Measurements from ENCODE around the gene GH1. TPM values are rescaled to one million over a fixed set of nuclear protein-coding genes. Genes with fewer than 3 reads are reported as not detected.

Gene GH1
- total RNA-seq, 3 donors from 2014 or later, result not detected

DNA sequence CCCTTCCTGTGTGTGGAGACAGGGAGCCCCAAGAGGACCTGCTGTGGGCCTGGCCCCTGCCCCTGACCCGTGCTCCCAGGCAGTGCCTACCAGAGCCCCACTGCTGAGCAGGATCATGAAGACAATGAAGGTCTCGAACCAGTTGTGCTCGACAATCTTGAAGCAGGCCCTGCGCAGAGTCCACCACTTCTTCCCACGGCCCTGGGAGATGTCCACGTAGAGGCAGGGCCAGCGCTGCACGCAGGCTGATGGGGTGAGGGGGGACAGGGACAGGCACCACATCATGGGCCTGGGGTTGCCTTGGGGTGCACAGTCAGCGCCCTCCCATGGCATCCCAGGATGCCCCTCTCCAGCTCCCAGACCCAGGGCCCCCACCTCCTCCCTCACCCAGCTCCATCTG lies 29.9 kb upstream of the GH1 start:
- Histone ChIP-seq H3K27me3 (no peaks in the 10 kb centered on the region), H3K27ac (no peak overlapping the region), H3K9me3 (no peaks in the 10 kb centered on the region), H3K36me3 (no peaks in the 10 kb centered on the region), H3K4me3 (no peak overlapping the region), H3K4me1 (no peaks in the 10 kb centered on the region)
- no peak for DNase-seq (ENCODE audit: low spot score in 2 of 2)
- intact Hi-C loops (cut with DNase I; ENCODE audit: low total_unique reads), result no loop called here
- TF ChIP-seq POLR2AphosphoS5 (IDR thresholded peaks at IDR 0.05) (no peak), POLR2A (IDR thresholded peaks at IDR 0.05) (no peak), CTCF (IDR thresholded peaks at IDR 0.05) (no peak)

GRCh38 chr17:63947711-63948330 lies 29.2 kb upstream of the GH1 start:
- Histone ChIP-seq H3K4me3 (no peak overlapping the region), H3K4me1 (no peaks in the 10 kb centered on the region), H3K27ac (no peak overlapping the region), H3K27me3 (no peaks in the 10 kb centered on the region), H3K36me3 (no peaks in the 10 kb centered on the region), H3K9me3 (no peaks in the 10 kb centered on the region)
- intact Hi-C loops (cut with DNase I; ENCODE audit: low total_unique reads), result no loop called here
- DNase-seq (ENCODE audit: low spot score in 2 of 2), result no peak
- TF ChIP-seq POLR2AphosphoS5 (IDR thresholded peaks at IDR 0.05) (no peak), CTCF (IDR thresholded peaks at IDR 0.05) (no peak), POLR2A (IDR thresholded peaks at IDR 0.05) (no peak)

DNA sequence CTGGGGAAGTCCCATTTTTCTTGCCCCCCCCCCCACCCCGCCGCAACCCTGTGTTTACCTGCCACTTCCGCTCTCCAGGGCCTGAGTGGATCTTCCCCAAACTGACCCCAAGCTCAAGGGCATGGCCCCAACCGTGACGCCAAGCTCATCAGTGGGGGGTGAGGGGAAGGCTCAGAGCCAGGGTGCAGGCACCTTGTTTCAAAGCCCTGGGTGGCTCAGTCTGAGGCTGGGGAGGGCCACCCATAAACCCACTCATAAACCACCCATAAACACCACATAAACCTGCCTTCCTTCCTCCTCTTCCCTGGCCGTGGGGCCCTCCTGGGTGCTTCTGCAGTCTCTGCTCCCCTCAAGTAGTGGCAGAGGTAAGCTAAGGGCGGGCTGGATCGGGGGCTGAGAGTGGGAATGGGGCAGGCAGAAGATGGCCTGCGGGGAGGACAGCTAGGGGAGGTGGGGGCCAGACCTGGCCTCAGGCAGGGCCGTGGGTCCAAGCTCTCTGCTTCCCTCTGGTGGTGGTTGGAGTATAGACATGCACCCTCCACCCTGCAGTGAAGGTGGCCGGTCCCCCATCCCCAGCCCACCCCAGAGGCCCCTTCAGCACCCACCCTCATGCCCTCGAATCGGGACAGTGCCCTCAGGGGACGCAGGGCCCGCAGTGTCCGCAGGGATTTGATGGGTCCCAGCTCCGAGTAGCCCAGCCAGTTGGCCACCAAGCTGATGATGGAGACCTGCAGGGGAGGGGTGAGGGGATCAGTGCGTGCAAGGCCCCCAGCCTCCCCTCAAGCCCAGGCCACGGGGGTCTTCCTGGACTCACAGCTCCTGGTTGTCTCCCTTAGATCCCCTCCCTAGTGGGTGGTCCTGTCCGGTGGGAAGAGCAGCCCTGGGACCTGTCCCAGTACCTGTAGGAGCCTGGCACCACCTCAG lies 28.1 kb upstream of the GH1 start:
- TF ChIP-seq POLR2AphosphoS5 (IDR thresholded peaks at IDR 0.05) (no peak), CTCF (IDR thresholded peaks at IDR 0.05) (peak in 2 of 3 donors; percentile 25 to 50), POLR2A (IDR thresholded peaks at IDR 0.05) (no peak)
- no peak for DNase-seq (ENCODE audit: low spot score in 2 of 2)
- intact Hi-C loops (cut with DNase I; ENCODE audit: low total_unique reads), result no loop called here

DNA sequence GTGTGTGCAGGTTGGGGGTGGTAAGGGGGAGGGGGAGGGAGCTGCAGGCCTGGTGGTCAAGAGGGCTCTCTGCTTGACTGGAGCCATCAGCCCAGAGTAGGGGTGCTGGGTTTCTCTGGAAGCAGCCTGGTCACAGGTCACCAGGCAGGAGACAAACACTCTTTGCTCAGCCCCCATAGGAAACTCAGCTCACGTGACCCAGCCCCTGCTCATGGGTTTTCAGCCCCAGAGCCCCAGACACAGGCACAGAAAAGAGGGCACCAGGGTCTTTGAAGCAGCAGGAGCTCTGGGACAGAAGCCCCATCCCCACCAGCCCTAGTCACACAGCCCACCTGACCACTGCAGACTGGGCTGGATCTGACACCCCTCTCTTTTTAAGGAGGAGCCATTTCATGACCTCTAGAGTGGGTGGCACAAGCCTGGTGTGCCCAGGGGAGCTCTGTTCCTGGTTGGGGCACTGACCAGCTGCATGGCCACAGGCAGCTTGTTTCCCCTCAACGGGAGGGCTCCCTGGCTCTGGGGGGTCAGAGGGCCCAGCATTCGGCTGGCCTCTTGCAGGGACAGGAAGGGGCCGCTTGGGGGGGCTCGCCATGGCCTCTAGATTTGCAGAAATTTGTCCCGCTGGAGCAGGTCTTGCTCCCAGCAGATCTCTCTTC lies 27.3 kb upstream of the GH1 start:
- no peak for TF ChIP-seq POLR2AphosphoS5 (IDR thresholded peaks at IDR 0.05)
- TF ChIP-seq POLR2A (IDR thresholded peaks at IDR 0.05), result no peak
- TF ChIP-seq CTCF (IDR thresholded peaks at IDR 0.05), result no peak
- Histone ChIP-seq H3K4me3 (no peak overlapping the region), H3K9me3 (no peaks in the 10 kb centered on the region), H3K4me1 (no peaks in the 10 kb centered on the region), H3K27ac (no peak overlapping the region), H3K27me3 (no peaks in the 10 kb centered on the region), H3K36me3 (no peaks in the 10 kb centered on the region)
- no peak for DNase-seq (ENCODE audit: low spot score in 2 of 2)
- intact Hi-C loops (cut with DNase I; ENCODE audit: low total_unique reads), result no loop called here

More for the DNA sequence above, 28.1 kb upstream of the GH1 start:
- Histone ChIP-seq H3K27ac (no peak overlapping the region), H3K36me3 (no peaks in the 10 kb centered on the region), H3K4me1 (no peaks in the 10 kb centered on the region), H3K9me3 (no peaks in the 10 kb centered on the region), H3K4me3 (no peak overlapping the region), H3K27me3 (no peaks in the 10 kb centered on the region)
